ENCODE data around the gene DAPK3.

The DAPK3 gene

DNA sequence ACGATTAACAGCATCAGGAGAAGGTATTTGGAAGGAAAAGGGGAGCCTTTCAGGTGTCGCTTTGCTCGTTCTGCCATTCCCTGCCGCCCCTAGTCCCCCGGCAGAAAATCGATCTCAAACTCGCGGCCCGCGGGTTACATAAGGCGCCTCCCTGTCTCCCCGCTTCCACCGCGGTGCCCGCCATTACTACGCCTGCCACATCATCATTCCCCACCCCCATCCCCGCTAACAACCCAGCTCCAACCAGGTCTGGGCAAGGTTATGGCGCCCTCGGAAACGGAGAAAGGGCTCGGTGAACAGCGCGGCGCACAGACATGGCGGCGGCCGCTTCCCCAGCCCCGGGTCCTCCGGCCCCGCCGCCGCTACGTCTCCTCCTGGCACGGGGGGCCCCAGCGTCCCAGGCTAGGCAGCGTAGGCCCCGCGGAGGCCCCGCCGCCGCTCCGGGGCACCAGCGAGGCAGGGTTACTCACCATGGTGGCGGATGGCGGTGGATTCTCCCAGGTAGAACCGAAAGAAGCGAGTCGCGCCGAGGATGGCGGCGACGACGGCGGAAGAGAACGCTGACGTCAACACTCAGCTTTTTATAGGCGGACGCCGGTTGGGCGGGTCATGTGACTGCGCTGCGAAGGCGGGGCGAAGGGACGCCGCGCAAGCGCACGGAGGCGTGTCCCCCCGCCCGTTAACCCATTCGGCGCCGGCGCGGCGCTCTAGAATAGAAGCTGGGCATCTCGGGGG is 14.2 kb upstream of the DAPK3 start, which contains the start of gene EEF2 (continued):
- TF ChIP-seq ZNF280C (tag by site-specific recombination; IDR thresholded peaks at IDR 0.05), result no peak
- TF ChIP-seq ZSCAN16 (tag by site-specific recombination; IDR thresholded peaks at IDR 0.05), result 0 out of 2 replicates have a peak, but pooled peaks have one; percentile 57
- TF ChIP-seq ZNF610 (tag by site-specific recombination; IDR thresholded peaks at IDR 0.05; ENCODE audit: borderline replicate concordance), result peak; percentile 11; the same call in 1 of the 2 replicates
- TF ChIP-seq YY1 (tag by site-specific recombination; IDR thresholded peaks at IDR 0.05), result peak; percentile 94
- TF ChIP-seq, protein P1, sequence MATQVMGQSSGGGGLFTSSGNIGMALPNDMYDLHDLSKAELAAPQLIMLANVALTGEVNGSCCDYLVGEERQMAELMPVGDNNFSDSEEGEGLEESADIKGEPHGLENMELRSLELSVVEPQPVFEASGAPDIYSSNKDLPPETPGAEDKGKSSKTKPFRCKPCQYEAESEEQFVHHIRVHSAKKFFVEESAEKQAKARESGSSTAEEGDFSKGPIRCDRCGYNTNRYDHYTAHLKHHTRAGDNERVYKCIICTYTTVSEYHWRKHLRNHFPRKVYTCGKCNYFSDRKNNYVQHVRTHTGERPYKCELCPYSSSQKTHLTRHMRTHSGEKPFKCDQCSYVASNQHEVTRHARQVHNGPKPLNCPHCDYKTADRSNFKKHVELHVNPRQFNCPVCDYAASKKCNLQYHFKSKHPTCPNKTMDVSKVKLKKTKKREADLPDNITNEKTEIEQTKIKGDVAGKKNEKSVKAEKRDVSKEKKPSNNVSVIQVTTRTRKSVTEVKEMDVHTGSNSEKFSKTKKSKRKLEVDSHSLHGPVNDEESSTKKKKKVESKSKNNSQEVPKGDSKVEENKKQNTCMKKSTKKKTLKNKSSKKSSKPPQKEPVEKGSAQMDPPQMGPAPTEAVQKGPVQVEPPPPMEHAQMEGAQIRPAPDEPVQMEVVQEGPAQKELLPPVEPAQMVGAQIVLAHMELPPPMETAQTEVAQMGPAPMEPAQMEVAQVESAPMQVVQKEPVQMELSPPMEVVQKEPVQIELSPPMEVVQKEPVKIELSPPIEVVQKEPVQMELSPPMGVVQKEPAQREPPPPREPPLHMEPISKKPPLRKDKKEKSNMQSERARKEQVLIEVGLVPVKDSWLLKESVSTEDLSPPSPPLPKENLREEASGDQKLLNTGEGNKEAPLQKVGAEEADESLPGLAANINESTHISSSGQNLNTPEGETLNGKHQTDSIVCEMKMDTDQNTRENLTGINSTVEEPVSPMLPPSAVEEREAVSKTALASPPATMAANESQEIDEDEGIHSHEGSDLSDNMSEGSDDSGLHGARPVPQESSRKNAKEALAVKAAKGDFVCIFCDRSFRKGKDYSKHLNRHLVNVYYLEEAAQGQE (tag by site-specific recombination; IDR thresholded peaks at IDR 0.05), result 0 out of 2 replicates have a peak, but pooled peaks have one; percentile 43
- TF ChIP-seq ZBTB11 (tag by site-specific recombination; conservative IDR thresholded peaks at IDR 0.05; ENCODE audit: low read depth), result no peak; the same call in 1 of the 2 replicates
- TF ChIP-seq, protein P2, sequence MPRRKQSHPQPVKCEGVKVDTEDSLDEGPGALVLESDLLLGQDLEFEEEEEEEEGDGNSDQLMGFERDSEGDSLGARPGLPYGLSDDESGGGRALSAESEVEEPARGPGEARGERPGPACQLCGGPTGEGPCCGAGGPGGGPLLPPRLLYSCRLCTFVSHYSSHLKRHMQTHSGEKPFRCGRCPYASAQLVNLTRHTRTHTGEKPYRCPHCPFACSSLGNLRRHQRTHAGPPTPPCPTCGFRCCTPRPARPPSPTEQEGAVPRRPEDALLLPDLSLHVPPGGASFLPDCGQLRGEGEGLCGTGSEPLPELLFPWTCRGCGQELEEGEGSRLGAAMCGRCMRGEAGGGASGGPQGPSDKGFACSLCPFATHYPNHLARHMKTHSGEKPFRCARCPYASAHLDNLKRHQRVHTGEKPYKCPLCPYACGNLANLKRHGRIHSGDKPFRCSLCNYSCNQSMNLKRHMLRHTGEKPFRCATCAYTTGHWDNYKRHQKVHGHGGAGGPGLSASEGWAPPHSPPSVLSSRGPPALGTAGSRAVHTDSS (tag by site-specific recombination; IDR thresholded peaks at IDR 0.05), result peak; percentile 58; the same call in 1 of the 2 replicates
- peak; percentile 57 for TF ChIP-seq ZBTB8A (tag by site-specific recombination; IDR thresholded peaks at IDR 0.05)
- TF ChIP-seq ZNF239 (tag by site-specific recombination; IDR thresholded peaks at IDR 0.05), result 0 out of 2 replicates have a peak, but pooled peaks have one; percentile 71
- TF ChIP-seq ZFHX2 (tag by site-specific recombination; conservative IDR thresholded peaks at IDR 0.05), result peak; percentile 73
- TF ChIP-seq ZBTB17 (tag by site-specific recombination; IDR thresholded peaks at IDR 0.05), result peak; percentile 21; the same call in 1 of the 2 replicates
- TF ChIP-seq ZNF791 (tag by site-specific recombination; IDR thresholded peaks at IDR 0.05), result no peak
- TF ChIP-seq KLF10 (tag by site-specific recombination; IDR thresholded peaks at IDR 0.05), result peak; percentile 85
- TF ChIP-seq, protein P3, sequence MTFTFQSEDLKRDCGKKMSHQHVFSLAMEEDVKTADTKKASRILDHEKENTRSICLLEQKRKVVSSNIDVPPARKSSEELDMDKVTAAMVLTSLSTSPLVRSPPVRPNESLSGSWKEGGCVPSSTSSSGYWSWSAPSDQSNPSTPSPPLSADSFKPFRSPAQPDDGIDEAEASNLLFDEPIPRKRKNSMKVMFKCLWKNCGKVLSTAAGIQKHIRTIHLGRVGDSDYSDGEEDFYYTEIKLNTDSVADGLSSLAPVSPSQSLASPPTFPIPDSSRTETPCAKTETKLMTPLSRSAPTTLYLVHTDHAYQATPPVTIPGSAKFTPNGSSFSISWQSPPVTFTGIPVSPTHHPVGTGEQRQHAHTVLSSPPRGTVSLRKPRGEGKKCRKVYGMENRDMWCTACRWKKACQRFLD (tag by site-specific recombination; IDR thresholded peaks at IDR 0.05), result peak; percentile 97
- TF ChIP-seq ZNF24 (tag by site-specific recombination; IDR thresholded peaks at IDR 0.05), result peak; percentile 77; the same call in 1 of the 2 replicates
- peak; percentile 89 for TF ChIP-seq SP3 (tag by site-specific recombination; IDR thresholded peaks at IDR 0.05)
- TF ChIP-seq ZSCAN5A (tag by site-specific recombination; IDR thresholded peaks at IDR 0.05), result 0 out of 2 replicates have a peak, but pooled peaks have one; percentile 52
- TF ChIP-seq ZNF629 (tag by site-specific recombination; IDR thresholded peaks at IDR 0.05), result peak; percentile 89
- TF ChIP-seq ZNF324 (tag by site-specific recombination; IDR thresholded peaks at IDR 0.05), result peak; percentile 39; the same call in 1 of the 2 replicates
- peak; percentile 72; the same call in 1 of the 2 replicates for TF ChIP-seq ZNF148 (tag by site-specific recombination; IDR thresholded peaks at IDR 0.05; ENCODE audit: borderline replicate concordance)
- peak; percentile 90 for TF ChIP-seq ZFP37 (tag by site-specific recombination; IDR thresholded peaks at IDR 0.05)
